GM12875 (cell line): ENCODE results near the gene PLCB2.

Source experiments
- H3K4me3 ChIP-seq: one replicate; pipeline ENCODE4 v1.5.1; 2011; ENCODE audit warnings: low read depth, low read length, control low read depth
- CTCF ChIP-seq: IDR thresholded peaks from 2 replicates; pipeline ENCODE4 v1.5.1; 2011; ENCODE audit warnings: low read depth, mild to moderate bottlenecking, control low read depth, inconsistent platforms, low read length, moderate library complexity, borderline replicate concordance; ENCODE audit not compliant: insufficient read depth

The PLCB2 gene

GRCh38 chr15:40325188-40325587, 17.5 kb upstream of the PLCB2 start:
- TF ChIP-seq CTCF: no peak
- no peak overlapping the region for H3K4me3 ChIP-seq

GRCh38 chr15:40323953-40324937, 16.5 kb upstream of the PLCB2 start:
- no peak for TF ChIP-seq CTCF
- peak overlapping the region; percentile 80 for H3K4me3 ChIP-seq

DNA sequence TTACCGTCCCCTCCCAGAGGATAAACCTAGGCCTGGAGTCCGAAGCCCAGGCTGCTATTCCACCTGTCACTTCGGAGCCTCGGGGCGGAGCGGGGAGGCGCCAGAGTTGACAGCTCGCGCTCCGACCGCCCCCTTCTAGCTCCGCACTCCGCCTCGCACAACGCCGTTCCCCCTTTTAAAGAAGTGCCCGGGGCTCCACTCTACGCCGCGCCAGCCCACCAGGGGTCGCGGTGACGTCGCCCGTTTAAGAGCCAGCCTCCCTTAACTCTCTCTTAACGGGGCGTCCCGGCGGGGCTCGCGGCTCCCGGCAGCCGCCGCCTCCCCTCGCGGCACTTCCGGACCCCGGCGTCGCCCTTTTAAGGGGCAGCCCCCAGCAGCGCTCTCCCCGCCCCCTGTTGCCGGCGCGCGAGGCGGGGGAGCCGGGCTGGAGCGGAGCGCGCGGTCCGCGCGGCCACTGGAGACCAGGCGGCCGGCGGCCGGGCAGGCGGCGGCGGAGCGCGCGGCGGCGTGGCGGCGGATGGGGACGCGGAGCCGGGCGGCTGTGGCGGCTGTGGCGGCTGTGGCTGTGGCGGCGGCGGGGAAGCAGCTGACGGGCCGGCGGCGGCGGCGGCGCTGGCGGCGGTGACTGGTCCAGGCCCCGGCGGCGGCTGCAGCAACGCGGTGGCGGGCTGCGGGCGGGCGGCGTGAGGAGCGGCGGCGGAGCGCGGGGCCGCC, 15.7 kb upstream of the PLCB2 start, which contains the start of gene INAFM2:
Gene INAFM2 (plus strand): TSS at position 454 of the 714 bp plus-strand sequence. CDS start 364 bp downstream, outside the sequence.
- TF ChIP-seq CTCF: peak; percentile 54
- H3K4me3 ChIP-seq: peak within 1 kb of the TSS; percentile 80

- H3K4me3 ChIP-seq: no peak overlapping the region
- TF ChIP-seq CTCF: no peak
These were observed 14.9 kb upstream of the PLCB2 start for GRCh38 chr15:40322531-40323238.

GRCh38 chr15:40320931-40321371, 13.2 kb upstream of the PLCB2 start:
- no peak overlapping the region for H3K4me3 ChIP-seq
- peak; percentile 82 for TF ChIP-seq CTCF

- TF ChIP-seq CTCF: no peak
- no peak overlapping the region for H3K4me3 ChIP-seq
These were observed 12.7 kb upstream of the PLCB2 start for GRCh38 chr15:40320409-40320808.
